ENCODE measurements around the gene EPB41L2.
"Not testable (repeated sequence)": the region's sequence is repeated elsewhere in the genome, so short reads cannot be mapped to it uniquely, and the experiment has no call there.

EPB41L2 gene

GRCh38 chr6:131001945-131002660, 60.9 kb downstream of the EPB41L2 start:
- DNase-seq, result no peak

DNA sequence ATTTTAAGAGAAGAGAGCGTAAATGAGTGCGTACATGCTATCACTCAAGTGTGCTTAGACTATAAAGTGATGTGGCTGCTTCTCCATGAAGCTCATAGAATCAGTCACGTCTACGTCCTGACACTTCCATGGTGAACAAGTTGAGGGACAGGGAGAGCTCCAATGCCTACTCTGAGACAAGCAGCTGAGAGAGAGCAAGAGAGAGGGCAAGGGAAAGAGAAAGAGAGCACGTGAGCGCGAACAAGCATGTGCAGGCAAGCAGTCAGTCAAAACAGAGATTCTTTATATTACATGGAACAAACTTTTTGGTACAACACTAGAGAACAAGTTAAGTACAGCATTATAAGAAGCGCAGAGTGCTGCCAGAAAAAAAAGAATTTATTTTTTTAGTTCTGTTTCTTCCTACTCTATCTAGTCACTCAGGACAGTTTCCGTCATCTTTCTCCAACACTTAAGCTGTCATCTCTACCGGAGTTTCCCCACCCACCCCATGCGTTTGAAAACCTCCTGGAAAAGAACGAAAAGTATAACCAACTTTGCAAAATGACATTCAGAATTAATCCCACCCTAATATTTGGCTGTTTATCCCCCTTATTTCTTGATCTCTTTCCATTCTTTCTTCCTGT, 61.8 kb downstream of the EPB41L2 start:
- DNase-seq, result no peak

DNA sequence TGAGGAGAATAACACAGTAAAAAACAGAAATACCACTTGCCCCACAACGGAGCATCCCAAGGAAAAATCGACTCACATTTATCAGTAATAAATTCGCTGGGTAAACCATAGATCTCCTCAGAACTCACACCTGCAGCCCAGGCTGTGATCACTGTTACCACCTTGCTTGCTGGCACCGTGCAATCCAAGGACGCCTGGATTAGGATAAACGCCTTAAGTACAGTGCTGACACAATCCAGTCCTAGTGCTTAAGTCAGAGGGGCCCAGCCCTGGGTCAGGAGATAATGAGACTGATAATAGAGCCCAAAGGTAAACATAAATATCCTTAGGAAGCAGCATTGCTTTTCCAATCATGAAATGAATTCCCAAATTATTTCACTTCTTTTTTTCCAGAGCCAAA, 62.5 kb downstream of the EPB41L2 start:
- no peak for DNase-seq

GRCh38 chr6:130997061-130997753, 65.8 kb downstream of the EPB41L2 start:
- no peak for DNase-seq

DNA sequence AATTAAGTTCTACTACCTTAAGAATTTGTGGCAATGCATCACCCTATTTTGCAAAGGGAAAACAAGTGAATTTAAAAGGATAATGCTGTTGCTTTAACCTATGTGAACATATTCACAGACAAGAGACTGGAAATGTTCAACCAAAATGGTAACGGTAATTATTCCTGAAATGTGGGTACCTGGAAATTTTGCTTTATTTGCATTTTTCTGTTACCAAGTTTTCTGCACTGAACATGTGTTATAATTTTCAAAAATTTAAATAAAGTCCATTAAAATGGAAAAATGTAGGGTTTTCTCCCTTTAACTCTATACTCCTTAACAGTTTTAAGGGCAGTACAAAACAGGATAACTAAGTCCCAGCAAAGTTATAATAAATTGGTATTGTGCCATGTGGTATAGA, 66.4 kb downstream of the EPB41L2 start:
- no peak for DNase-seq

DNA sequence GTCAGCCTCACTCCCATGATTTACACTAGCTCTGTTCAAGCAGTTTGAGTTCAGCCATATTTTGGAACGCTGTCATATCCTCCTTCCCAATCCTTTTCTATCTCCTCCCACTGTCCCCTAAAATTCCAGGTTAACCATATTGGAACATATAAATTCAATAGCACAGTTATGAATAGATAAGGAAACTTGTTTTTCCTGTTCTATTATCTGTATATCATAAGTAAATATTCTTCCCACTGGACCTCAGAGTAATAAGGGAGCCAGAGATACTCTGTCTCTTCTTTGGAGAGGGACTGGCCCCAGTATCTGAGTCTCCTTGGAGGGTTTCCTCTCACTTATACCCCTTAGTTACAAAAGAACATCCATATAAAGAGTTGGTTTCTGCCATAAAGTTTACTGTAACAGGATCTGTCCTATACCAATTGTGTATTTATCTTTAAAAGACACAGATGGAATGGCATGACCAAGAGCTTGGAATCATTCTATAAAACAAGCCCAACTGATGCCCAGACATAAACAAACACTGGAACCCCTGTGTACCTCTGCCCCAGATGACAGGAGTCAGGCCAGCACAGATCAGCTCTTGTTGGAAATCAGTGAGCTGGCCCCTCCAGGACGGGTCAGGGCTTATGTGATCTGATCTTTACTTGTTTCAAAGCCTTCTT, 67.1 kb downstream of the EPB41L2 start:
- DNase-seq, result no peak

GRCh38 chr6:130994319-130995097, 68.5 kb downstream of the EPB41L2 start:
- DNase-seq, result no peak

DNA sequence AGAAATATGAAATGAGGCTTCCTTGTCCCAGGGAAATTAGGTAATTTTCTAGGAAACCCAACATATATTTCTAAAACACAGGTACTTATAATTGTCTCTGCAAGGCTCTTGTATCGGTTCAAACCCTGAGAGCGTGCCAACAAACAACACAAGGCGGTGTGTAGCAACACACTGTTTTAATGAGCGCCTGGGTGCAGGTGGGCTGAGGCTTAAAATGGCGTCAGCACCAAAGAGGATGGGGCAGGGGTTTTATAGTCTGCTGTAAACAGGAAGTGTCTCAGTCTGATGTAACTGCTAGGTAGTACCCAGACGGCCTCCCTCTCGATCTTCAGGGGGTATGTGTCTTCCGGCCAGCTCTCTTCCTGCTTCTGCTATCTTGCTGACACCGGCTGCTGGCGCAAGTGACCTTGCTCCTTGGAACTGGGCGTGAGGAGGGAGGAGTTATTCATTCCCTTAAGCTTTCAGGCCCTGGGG, 69.7 kb downstream of the EPB41L2 start:
- DNase-seq, result no peak

GRCh38 chr6:130991422-130992137, 71.5 kb downstream of the EPB41L2 start:
- no peak for DNase-seq

GRCh38 chr6:130987539-130987938, 75.5 kb downstream of the EPB41L2 start:
- DNase-seq, result not testable (repeated sequence)

DNA sequence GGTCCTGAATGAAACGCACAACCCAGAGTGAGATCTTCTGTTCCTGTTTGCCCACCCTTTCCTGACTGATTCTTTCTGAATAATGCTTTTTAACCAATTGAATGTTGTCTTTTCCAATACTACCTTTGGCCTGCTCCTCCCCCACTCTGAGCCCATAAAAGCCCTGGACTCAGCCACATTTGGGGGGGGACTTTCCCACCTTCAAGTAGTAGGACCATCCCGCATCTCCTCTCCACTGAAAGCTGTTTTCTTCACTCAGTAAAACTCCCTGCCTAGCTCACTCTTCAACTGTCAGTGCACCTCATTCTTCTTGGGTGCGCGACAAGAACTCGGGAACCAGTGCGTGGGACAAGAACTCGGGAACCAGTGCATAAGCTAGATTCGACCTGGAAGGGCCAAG, 77.9 kb downstream of the EPB41L2 start:
- no peak for DNase-seq

DNA sequence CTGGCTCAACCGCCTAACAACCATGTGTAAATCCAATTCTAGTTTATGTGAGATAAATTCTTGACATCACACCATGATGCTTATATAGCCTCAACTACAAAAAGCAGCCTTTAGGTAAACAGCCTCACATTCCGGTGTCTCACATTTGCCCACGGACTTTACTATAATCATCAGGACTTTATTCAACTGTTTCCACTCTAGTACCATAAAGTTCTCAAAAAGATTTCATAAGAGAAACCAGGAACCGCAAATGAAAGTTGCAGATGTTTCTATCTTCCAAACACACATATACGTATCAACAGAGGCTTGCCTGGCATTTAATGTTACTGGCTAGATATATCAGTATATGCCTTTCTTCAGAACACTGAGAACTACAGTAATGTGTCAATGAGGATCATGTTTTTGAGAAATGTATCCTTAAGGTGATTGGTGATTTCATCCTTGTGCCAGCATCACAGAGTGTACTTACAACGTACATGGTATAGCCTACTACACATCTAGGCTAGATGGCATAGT, 80.0 kb downstream of the EPB41L2 start:
- DNase-seq, result no peak

DNA sequence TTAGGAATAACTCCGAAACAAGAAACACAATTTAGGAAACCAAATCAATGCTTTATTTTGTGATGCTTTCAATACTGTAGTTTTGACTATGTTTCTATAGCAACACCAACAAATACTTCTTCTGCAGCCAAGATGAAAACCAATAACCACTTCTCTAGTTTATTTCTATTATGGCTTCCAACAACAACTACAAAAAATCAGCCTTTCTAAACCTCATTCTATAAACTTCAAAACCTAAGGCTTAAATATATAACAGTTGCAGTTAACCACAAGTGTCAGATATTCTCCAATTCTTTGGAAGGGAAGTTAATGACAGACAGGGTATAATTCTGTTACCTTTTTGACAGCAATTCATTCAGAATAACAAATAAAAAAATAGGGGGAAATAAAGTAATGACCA, 80.9 kb downstream of the EPB41L2 start:
- DNase-seq, result no peak

GRCh38 chr6:130981409-130981808, 81.6 kb downstream of the EPB41L2 start:
- no peak for DNase-seq

- DNase-seq, result no peak
These were observed 82.6 kb downstream of the EPB41L2 start for GRCh38 chr6:130980310-130981032.

GRCh38 chr6:130978660-130979396, 84.2 kb downstream of the EPB41L2 start:
- no peak for DNase-seq

- DNase-seq, result no peak
These were observed 84.9 kb downstream of the EPB41L2 start for GRCh38 chr6:130978180-130978579.

DNA sequence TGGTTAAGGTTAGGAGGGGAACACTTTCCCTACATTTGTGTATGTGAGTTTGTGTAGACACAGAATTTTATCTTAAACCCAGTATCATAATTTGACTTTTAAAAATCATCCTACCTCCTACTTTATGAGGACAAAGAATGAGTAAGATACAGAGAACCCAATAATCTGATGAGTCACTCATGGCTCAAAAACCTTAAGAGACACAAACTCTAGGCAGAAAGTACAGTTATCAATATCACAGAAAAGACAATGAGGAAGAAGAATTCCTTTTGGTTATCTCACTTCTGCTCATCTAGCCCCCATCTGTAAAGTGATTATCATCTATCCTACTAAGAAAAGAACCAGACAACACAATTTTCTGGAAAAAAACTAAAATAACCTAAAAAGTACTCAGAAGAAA, 87.7 kb downstream of the EPB41L2 start:
- DNase-seq, result no peak

DNA sequence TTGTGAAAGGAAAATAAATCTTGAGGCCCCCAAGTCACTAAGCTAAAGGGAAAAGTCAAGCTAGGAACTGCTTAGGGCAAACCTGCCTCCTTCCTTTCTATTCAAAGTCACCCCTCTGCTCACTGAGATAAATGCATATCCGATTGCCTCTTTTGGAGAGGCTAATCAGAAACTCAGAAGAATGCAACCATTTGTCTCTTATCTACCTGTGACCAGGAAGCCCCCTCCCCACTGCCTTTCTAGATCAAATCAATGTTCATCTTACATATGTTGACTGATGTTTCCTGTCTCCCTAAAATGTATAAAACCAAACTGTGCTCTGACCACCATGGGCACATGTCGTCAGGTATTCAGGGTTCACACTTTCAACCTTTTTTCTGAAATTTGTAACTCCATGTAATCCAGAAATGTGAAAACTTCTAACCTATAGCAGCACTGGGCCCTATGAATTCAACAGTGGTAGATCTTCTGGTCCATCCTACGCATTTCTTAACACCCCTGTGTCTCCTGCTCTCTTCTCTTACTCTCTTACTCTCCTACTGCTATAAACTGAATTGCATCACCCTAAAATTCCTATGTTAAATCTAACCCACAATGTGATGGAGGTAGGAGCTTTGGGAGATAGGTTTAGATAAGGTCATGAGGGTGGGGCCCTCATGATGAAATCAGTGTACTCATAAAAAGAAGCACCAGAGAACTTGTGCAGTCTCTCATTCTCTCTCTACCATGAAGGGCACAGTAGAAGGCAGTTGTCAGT, 89.3 kb downstream of the EPB41L2 start:
- no peak for DNase-seq

GRCh38 chr6:130971504-130971903, 91.5 kb downstream of the EPB41L2 start:
- DNase-seq, result no peak

Data from stimulated activated CD4-positive, alpha-beta T cell treated with anti-CD3 and anti-CD28 coated beads, Interleukin-1b, Interleukin-23, amount 100 ng/mL, for 48 hours (primary cell).